H1 (cell line): ENCODE measurements around the gene EPDR1. TPM values are rescaled to one million over a fixed set of nuclear protein-coding genes. Genes with fewer than 3 reads are reported as not detected.

Experiments
- CHD2 ChIP-seq: IDR thresholded peaks from 2 replicates; pipeline ENCODE4 v1.6.1; 2012; ENCODE audit warnings: low read length, improper control_type of control experiment
- CREB1 ChIP-seq: IDR thresholded peaks from 2 replicates; pipeline ENCODE4 v1.6.1; 2012; ENCODE audit warnings: inconsistent platforms
- POLR2AphosphoS5 ChIP-seq: IDR thresholded peaks from 2 replicates; pipeline ENCODE4 v1.6.1; 2011; ENCODE audit warnings: low read depth, low read length
- polyA plus RNA-seq, 7 experiments: library from polyadenylated mRNA; depleted of rRNA in 3 of 7; stranded (reverse) in 5 of 7; unstranded in 2 of 7; fragments of >200 nt in 5 of 7; fragments of 200-250 nt in 2 of 7; gene quantifications; 1 replicate in 5 of 7; 2 replicates in 1 of 7; 4 replicates in 1 of 7; pipeline versions ENCODE4 v1.2.1 to v1.2.3, GENCODE V29; 2011 to 2013; ENCODE audit warnings: missing spikeins in 2 of 7, mixed read lengths in 2 of 7
- total RNA-seq: library from RNA; stranded (reverse); fragmentation: NEBNext Ultra II Directional; extraction: Animal tissue kit (Norgen Biotek cat#: 25700); gene quantifications from 2 replicates; pipeline ENCODE4 v1.2.1, GENCODE V29; 2021

EPDR1 gene
- total and polyA plus RNA-seq, 2 of the 8 experiments (the other 6 are each of a cell fraction or from before 2014, with no cell fraction given) = 6.4 to 8.2 TPM

GRCh38 chr7:37973915-37974314 lies 53.5 kb downstream of the EPDR1 start (continued):
- TF ChIP-seq CHD2 = no peak
- TF ChIP-seq CREB1 = no peak
- no peak for TF ChIP-seq POLR2AphosphoS5
